Smooth muscle cell (in vitro differentiated cells): ENCODE measurements around the gene IRAG1. TPM values are rescaled to one million over a fixed set of nuclear protein-coding genes. Genes with fewer than 3 reads are reported as not detected.
A peak's percentile ranks its signal among the peaks of the same experiment; 100 is the strongest.
"Not testable (repeated sequence)": the region's sequence is repeated elsewhere in the genome, so short reads cannot be mapped to it uniquely, and the experiment has no call there.

Experiments
- DNase-seq: peaks from one replicate; lab custom pipeline; 2025; ENCODE audit not compliant: unreplicated experiment; lab: John Stamatoyannopoulos, UW
- H2AFZ ChIP-seq: fragments of 200-600 bp; sonication (generic); 2 replicates; pipeline ENCODE4 v1.6.0; 2016; ENCODE audit warnings: antibody characterized with exemption, low read depth, mild to moderate bottlenecking
- H3F3A ChIP-seq: fragments of 200-600 bp; sonication (generic); 2 replicates; pipeline ENCODE4 v1.6.0; 2017; ENCODE audit warnings: antibody characterized with exemption, low read depth
- H3K27ac ChIP-seq: fragments of 200-600 bp; sonication (generic); 2 replicates; pipeline ENCODE4 v1.5.1; 2016; ENCODE audit warnings: low read depth, mild to moderate bottlenecking
- H3K27me3 ChIP-seq: fragments of 200-600 bp; sonication (generic); 2 replicates; pipeline ENCODE4 v1.6.1; 2016; ENCODE audit warnings: low read depth, mild to moderate bottlenecking
- H3K36me3 ChIP-seq: fragments of 200-600 bp; sonication (generic); 2 replicates; pipeline ENCODE4 v1.5.1; 2016; ENCODE audit warnings: low read depth
- H3K4me1 ChIP-seq: fragments of 200-600 bp; sonication (generic); 2 replicates; pipeline ENCODE4 v1.5.1; 2016; ENCODE audit warnings: low read depth
- H3K4me2 ChIP-seq: fragments of 200-600 bp; sonication (generic); 2 replicates; pipeline ENCODE4 v1.6.0; 2016; ENCODE audit warnings: mild to moderate bottlenecking
- H3K4me3 ChIP-seq: fragments of 200-600 bp; sonication (generic); 2 replicates; pipeline ENCODE4 v1.5.1; 2016; ENCODE audit warnings: mild to moderate bottlenecking
- H3K79me2 ChIP-seq: fragments of 200-600 bp; sonication (generic); 2 replicates; pipeline ENCODE4 v1.6.0; 2016; ENCODE audit warnings: low read depth, mild to moderate bottlenecking
- H3K9ac ChIP-seq: fragments of 200-600 bp; sonication (generic); 2 replicates; pipeline ENCODE4 v1.6.0; 2016; ENCODE audit warnings: low read depth
- H3K9me3 ChIP-seq: fragments of 200-600 bp; sonication (generic); replicated peaks from 2 replicates; pipeline ENCODE4 v1.5.1; 2016; ENCODE audit warnings: low read depth
- H4K20me1 ChIP-seq: fragments of 200-600 bp; sonication (generic); 2 replicates; pipeline ENCODE4 v1.6.0; 2016; ENCODE audit warnings: low read depth
- CTCF ChIP-seq: fragments of 200-600 bp; sonication (generic); IDR thresholded peaks from 2 replicates; pipeline ENCODE4 v1.5.1; 2017; ENCODE audit warnings: borderline replicate concordance, mild to moderate bottlenecking, antibody characterized with exemption; ENCODE audit not compliant: insufficient read depth, poor library complexity, severe bottlenecking
- WGBS: methylation state at CpG from one replicate; pipeline ENCODE4 v1.1.7; 2016; ENCODE audit warnings: low lambda C conversion rate; 5-methylcytosine and 5-hydroxymethylcytosine counted together
- polyA plus RNA-seq: library from polyadenylated mRNA; unstranded; fragments of >200 nt; fragmentation: Nextera tagmentation; extraction: Ambion mirVana; gene quantifications from 2 replicates; pipeline ENCODE4 v1.2.1, GENCODE V29; 2016
- total RNA-seq: library from RNA; depleted of rRNA; stranded (reverse); fragments of >200 nt; gene quantifications from 2 replicates; pipeline ENCODE4 v1.2.3, GENCODE V29; 2014

Gene IRAG1
- total and polyA plus RNA-seq, 2 experiments from 2014 or later = 2.5 to 4.4 TPM

DNA sequence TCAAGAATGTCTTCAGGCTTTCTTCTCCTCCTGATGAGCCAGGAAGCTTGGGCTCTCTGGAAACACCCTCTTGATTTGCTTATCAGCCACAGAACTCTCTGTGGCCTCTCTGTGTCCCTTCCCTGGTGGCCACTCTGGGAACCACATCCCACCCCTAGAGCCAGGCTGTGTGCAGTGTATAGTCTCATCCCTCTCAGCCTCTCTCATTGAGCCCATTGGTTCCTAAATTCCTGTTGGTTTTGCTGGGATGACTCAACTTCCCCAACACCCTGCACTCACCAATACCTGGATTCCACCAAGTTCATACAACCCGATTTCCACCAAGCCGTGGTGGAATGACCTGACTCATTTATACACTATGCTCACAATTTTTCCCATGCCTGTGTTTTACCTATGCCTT, 5.2 kb downstream of the IRAG1 start:
- Histone ChIP-seq H3K4me1 (no peaks in the 10 kb centered on the region), H3K36me3 (no peaks in the 10 kb centered on the region), H3K4me3 (no peak overlapping the region), H3K9me3 (no peaks in the 10 kb centered on the region), H3K9ac (no peak overlapping the region), H3K27me3 (no peaks in the 10 kb centered on the region), H3F3A (no peaks in the 10 kb centered on the region), H2AFZ (no peak overlapping the region), H3K79me2 (no peaks in the 10 kb centered on the region), H3K4me2 (no peak overlapping the region), H4K20me1 (no peaks in the 10 kb centered on the region), H3K27ac (no peak overlapping the region)
- DNase-seq = no peak
- peak; percentile 14 for TF ChIP-seq CTCF
- 85% methylated on average over 2 of the region's 2 CpGs for WGBS

DNA sequence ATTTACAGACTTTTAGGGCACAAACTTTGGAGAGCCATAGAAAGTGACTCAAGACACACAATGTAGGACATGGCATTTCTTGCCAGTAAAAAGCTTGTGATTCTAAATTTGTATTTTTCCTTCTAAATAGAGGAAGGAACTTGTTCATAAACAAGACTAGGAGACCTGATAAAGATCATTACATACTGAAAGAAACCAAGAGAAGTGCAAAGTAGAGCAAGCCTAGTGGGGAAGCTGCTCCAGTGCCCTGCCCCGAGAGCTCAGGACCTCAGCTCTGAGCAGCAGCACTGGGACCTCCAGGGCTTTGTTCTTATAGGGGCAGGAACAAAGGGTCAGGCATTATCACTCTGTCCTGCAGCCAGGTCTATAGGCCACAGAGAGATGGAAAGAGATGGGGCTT, 7.2 kb downstream of the IRAG1 start:
- WGBS = 92% methylated on average over 1 of the region's 1 CpG
- no peak for TF ChIP-seq CTCF
- H3F3A ChIP-seq = no peaks in the 10 kb centered on the region

DNA sequence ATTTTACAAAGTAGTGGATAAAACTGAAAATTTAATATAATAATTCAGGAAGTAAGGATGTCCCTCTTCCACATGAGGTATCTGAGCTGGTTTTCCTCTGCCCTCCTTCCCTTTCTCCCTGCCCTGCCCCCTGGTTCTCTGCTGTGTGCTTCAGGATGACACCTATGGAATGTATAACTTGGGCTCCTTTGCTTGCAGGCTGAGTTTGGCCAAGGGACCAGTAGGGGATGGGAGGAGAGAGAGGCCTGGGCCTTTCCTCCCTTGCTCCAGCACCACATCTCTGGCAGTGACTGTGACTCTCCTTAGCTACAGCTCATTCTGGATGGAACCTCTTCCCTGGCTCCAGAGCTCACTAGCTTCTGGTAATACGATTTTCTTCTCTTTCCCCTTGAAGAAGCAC, 10.1 kb downstream of the IRAG1 start:
- no peaks in the 10 kb centered on the region for H3K36me3 ChIP-seq
- WGBS = 100% methylated on average over 1 of the region's 1 CpG
- H3K79me2 ChIP-seq = no peaks in the 10 kb centered on the region
- H3K4me3 ChIP-seq = no peak overlapping the region
- no peaks in the 10 kb centered on the region for H3K27me3 ChIP-seq
- no peak for DNase-seq
- H3K4me2 ChIP-seq = no peak overlapping the region
- no peak for TF ChIP-seq CTCF
- H3F3A ChIP-seq = no peaks in the 10 kb centered on the region
- H3K9ac ChIP-seq = no peak overlapping the region
- H3K27ac ChIP-seq = no peak overlapping the region
- H3K9me3 ChIP-seq = no peaks in the 10 kb centered on the region
- H4K20me1 ChIP-seq = no peaks in the 10 kb centered on the region
- H3K4me1 ChIP-seq = no peaks in the 10 kb centered on the region
- H2AFZ ChIP-seq = no peak overlapping the region

More for the DNA sequence above, 7.2 kb downstream of the IRAG1 start:
- no peak overlapping the region for H3K9ac ChIP-seq
- H2AFZ ChIP-seq = no peak overlapping the region
- no peak overlapping the region for H3K4me2 ChIP-seq
- H3K27ac ChIP-seq = no peak overlapping the region
- H3K36me3 ChIP-seq = no peaks in the 10 kb centered on the region
- no peaks in the 10 kb centered on the region for H4K20me1 ChIP-seq
- DNase-seq = no peak
- no peak overlapping the region for H3K4me3 ChIP-seq
- no peaks in the 10 kb centered on the region for H3K4me1 ChIP-seq
- no peaks in the 10 kb centered on the region for H3K79me2 ChIP-seq
- H3K27me3 ChIP-seq = no peaks in the 10 kb centered on the region
- H3K9me3 ChIP-seq = no peaks in the 10 kb centered on the region

DNA sequence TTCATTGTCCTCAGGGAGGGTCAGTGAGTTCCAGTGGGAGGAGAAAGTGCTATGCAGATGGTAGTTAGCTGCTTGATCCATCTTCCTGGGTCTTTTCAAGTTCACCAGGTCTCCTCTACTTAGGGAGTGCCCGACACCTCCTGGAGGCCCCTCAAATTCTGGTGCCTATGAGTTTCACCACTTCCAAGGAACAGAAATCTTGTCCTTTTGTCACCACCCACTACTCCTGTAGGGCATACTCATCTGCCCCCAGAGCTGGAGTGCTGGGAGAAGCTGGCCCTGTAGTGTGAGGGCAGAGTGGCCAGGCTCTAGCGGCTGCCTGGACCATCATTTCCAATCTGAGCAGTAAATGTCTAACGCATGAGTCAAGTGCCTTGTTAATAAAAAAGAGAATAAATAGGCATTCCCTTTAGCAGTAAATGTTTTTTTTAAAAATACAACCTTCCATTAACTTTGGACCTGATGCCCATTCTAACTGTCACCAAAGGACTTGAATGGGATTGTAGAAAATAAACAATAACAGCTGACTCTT, 12.5 kb downstream of the IRAG1 start:
- H3K9me3 ChIP-seq = no peaks in the 10 kb centered on the region
- H3K4me2 ChIP-seq = no peak overlapping the region
- TF ChIP-seq CTCF = no peak
- no peaks in the 10 kb centered on the region for H3K79me2 ChIP-seq
- no peak overlapping the region for H3K4me3 ChIP-seq
- H3K9ac ChIP-seq = no peak overlapping the region
- H3F3A ChIP-seq = no peaks in the 10 kb centered on the region
- no peak for DNase-seq
- no peak overlapping the region for H3K27ac ChIP-seq
- 84% methylated on average over 3 of the region's 3 CpGs for WGBS
- H2AFZ ChIP-seq = no peak overlapping the region
- no peaks in the 10 kb centered on the region for H3K4me1 ChIP-seq
- no peaks in the 10 kb centered on the region for H3K36me3 ChIP-seq
- no peaks in the 10 kb centered on the region for H4K20me1 ChIP-seq
- no peaks in the 10 kb centered on the region for H3K27me3 ChIP-seq

- not testable (repeated sequence) for H3K27ac ChIP-seq, H3K9ac ChIP-seq, H3K4me3 ChIP-seq, H4K20me1 ChIP-seq, H2AFZ ChIP-seq, H3F3A ChIP-seq, H3K9me3 ChIP-seq, DNase-seq, H3K36me3 ChIP-seq, H3K27me3 ChIP-seq, H3K4me2 ChIP-seq, H3K4me1 ChIP-seq, H3K79me2 ChIP-seq
- 95% methylated on average over 1 of the region's 1 CpG for WGBS
These were observed 13.3 kb downstream of the IRAG1 start for GRCh38 chr11:10680279-10680678.
